BE2C (cell line): ENCODE data around the gene PCDH9.

Source experiments
- DNase-seq: peaks from one replicate; pipeline ENCODE4 v3.0.0-alpha.2; 2020
- H3K27me3 ChIP-seq: fragments of 250-450 bp; sonication (Bioruptor Pico); 2 replicates; pipeline ENCODE4 v1.5.1; 2020; ENCODE audit warnings: mild to moderate bottlenecking
- H3K36me3 ChIP-seq: fragments of 250-450 bp; sonication (Bioruptor Pico); 2 replicates; pipeline ENCODE4 v1.5.1; 2020; ENCODE audit warnings: mild to moderate bottlenecking
- H3K4me1 ChIP-seq: fragments of 250-450 bp; sonication (Bioruptor Pico); 2 replicates; pipeline ENCODE4 v1.5.1; 2020
- H3K4me3 ChIP-seq: 2 replicates; pipeline ENCODE4 v1.5.1; 2011; ENCODE audit warnings: low read depth, low read length
- H3K9me3 ChIP-seq: fragments of 250-450 bp; sonication (Bioruptor Pico); 2 replicates; pipeline ENCODE4 v1.5.1; 2020
- CTCF ChIP-seq: IDR thresholded peaks from 2 replicates; pipeline ENCODE4 v1.5.1; 2012; ENCODE audit warnings: mild to moderate bottlenecking, low read depth, low read length

PCDH9 gene

DNA sequence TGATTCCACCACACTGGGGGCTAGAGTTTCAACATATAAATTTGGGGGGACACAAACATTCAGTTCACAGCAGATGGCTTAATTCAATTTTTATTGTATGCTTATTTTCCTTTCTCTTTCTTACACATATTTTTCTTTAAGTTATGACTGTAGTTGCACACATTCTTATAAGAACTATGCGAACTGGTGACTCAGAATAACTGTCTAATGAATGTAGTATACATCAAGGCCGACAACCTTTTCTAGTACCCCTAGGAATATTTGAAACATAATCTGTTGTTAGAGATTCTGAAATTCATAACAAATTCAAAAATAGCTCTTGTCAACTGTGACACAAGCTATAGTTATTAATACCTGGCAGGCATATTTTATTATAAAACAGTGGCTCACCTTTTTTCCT is 695.6 kb downstream of the PCDH9 start:
- Histone ChIP-seq H3K27me3 (no peaks in the 10 kb centered on the region), H3K36me3 (no peaks in the 10 kb centered on the region), H3K9me3 (no peaks in the 10 kb centered on the region), H3K4me1 (no peaks in the 10 kb centered on the region; the same call in 1 of the 2 replicates), H3K4me3 (no peak overlapping the region)
- no peak for TF ChIP-seq CTCF
- DNase-seq, result no peak

- DNase-seq, result no peak
- TF ChIP-seq CTCF, result no peak
- no peaks in the 10 kb centered on the region for H3K27me3 ChIP-seq
- H3K4me3 ChIP-seq, result no peak overlapping the region
- H3K9me3 ChIP-seq, result no peaks in the 10 kb centered on the region
- no peaks in the 10 kb centered on the region; the same call in 1 of the 2 replicates for H3K4me1 ChIP-seq
- no peaks in the 10 kb centered on the region for H3K36me3 ChIP-seq
Observed at GRCh38 chr13:66532845-66533244, 697.3 kb downstream of the PCDH9 start.

DNA sequence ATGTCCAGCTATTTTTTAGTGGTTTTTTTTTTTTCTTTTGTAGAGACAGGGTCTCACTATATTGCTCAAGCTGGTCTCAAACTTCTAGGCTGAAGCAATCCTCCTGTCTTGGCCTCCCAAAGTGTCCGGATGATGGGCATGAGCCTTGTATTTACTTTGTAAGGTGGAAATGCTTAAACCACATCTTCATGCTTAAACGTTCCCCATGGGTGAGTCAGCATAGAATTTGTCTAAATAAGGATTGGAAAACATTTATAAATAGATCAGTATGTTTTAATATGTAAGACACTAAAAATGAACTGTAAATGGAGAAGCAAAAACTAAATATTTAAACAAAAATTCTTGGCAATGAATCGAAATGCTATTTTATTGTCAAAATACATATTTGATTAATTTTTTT is 698.0 kb downstream of the PCDH9 start:
- H3K27me3 ChIP-seq, result no peaks in the 10 kb centered on the region
- no peak for DNase-seq

GRCh38 chr13:66530686-66531085 is 699.5 kb downstream of the PCDH9 start:
- H3K36me3 ChIP-seq, result no peaks in the 10 kb centered on the region
- H3K27me3 ChIP-seq, result no peaks in the 10 kb centered on the region
- H3K4me1 ChIP-seq, result no peaks in the 10 kb centered on the region; the same call in 1 of the 2 replicates
- TF ChIP-seq CTCF, result no peak
- no peak overlapping the region for H3K4me3 ChIP-seq
- no peaks in the 10 kb centered on the region for H3K9me3 ChIP-seq
- DNase-seq, result no peak

More for the DNA sequence above, 698.0 kb downstream of the PCDH9 start:
- TF ChIP-seq CTCF, result no peak
- H3K36me3 ChIP-seq, result no peaks in the 10 kb centered on the region
- no peak overlapping the region for H3K4me3 ChIP-seq
- no peaks in the 10 kb centered on the region for H3K9me3 ChIP-seq
- no peaks in the 10 kb centered on the region; the same call in 1 of the 2 replicates for H3K4me1 ChIP-seq

DNA sequence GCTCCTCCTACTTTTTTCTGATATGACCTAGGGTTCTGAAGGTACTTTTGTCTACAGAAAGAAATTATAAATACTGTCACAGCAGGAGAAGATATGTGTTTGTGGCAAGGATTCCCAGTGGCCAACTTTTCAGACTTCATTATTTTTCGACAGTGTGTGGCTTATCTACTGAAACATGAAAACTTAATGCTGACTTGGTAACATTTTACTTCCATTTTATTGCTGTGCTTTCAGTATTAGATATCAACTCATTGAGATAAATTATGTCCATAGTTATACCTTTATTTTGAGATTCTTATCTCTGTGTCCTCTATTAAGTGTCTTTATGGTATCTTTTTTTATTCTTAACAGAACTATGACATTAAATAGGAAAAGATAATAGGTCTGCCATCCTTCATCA is 700.0 kb downstream of the PCDH9 start:
- Histone ChIP-seq H3K27me3 (no peaks in the 10 kb centered on the region), H3K36me3 (no peaks in the 10 kb centered on the region), H3K4me1 (no peaks in the 10 kb centered on the region; the same call in 1 of the 2 replicates), H3K4me3 (no peak overlapping the region), H3K9me3 (no peaks in the 10 kb centered on the region)
- no peak for TF ChIP-seq CTCF
- DNase-seq, result no peak

DNA sequence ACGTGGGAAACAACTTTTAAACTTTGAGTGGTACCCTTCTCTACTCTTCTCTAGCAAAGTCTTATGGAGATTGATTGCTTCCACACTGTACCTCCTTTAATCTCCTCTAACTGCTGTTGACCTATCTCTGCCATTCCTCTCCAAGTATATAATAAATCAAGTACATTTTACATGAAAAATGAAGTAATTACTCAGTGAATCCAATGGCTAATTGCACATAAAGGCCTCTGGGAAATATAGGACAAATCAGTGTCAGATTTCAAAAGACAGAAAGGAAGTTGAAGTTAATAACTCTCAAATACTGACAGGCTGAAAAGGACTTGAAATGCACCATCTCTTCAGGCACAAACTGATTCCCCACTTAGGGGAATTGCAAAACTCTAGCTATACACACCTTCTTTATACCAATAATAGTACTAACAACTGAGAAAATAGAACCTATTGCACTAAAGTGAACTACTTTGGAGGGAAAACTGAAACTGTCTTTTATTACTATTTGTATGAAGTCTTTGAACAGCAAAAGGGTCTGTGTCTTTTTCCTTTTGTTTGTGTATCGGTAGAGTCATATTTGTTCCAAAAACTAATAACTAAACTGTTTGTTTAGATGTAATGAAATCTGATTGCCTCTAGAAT is 701.1 kb downstream of the PCDH9 start:
- no peak for TF ChIP-seq CTCF
- DNase-seq, result no peak
- H3K36me3 ChIP-seq, result no peaks in the 10 kb centered on the region

More for the DNA sequence above, 701.1 kb downstream of the PCDH9 start:
- H3K4me3 ChIP-seq, result no peak overlapping the region
- no peaks in the 10 kb centered on the region for H3K27me3 ChIP-seq
- no peaks in the 10 kb centered on the region for H3K9me3 ChIP-seq
- no peaks in the 10 kb centered on the region; the same call in 1 of the 2 replicates for H3K4me1 ChIP-seq
